Astrocyte of the spinal cord (primary cell): Measurements from ENCODE around the gene NOP9.

Experiments
- DNase-seq: peaks from one replicate; pipeline ENCODE4 v3.0.0; 2011; ENCODE audit warnings: low read depth, low spot score
- H3K4me3 ChIP-seq: 2 replicates; pipeline ENCODE4 v1.5.1; 2011; ENCODE audit warnings: low read depth, mild to moderate bottlenecking, low read length, moderate library complexity
- CTCF ChIP-seq: IDR thresholded peaks from 2 replicates; pipeline ENCODE4 v1.5.1; 2012; ENCODE audit warnings: low read depth, mild to moderate bottlenecking, low read length, inconsistent platforms
- in situ Hi-C: cut with HindIII; loops from 2 replicates; pipeline ENCODE4 v1.10.0; 2017; ENCODE audit warnings: low sequenced_read_pairs

The NOP9 gene

DNA sequence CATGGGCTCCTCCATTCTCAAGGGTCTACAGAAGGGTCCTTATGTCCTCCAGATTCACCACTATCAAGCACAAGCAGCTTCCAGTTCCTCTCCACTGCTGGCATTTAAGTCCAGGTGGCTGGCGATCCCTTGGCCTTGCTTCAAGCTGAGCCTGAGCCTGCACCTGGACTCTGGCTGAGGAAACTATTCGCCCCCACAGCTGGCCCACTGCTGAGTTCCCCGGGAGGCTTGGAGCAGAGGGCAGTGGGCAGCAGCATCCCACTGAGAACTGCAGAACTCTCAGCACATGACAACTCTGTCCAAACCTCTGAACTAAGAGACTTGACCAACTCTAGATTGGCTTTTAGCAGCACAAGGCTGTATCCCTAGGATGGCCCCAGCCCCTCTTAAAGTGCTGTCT lies 16.9 kb upstream of the NOP9 start:
- H3K4me3 ChIP-seq = no peak overlapping the region
- no peak for DNase-seq
- in situ Hi-C loops = no loop called here
- TF ChIP-seq CTCF = no peak

GRCh38 chr14:24283796-24284460 lies 15.7 kb upstream of the NOP9 start:
- DNase-seq = no peak
- no peak for TF ChIP-seq CTCF
- H3K4me3 ChIP-seq = no peak overlapping the region
- in situ Hi-C loops = no loop called here

DNA sequence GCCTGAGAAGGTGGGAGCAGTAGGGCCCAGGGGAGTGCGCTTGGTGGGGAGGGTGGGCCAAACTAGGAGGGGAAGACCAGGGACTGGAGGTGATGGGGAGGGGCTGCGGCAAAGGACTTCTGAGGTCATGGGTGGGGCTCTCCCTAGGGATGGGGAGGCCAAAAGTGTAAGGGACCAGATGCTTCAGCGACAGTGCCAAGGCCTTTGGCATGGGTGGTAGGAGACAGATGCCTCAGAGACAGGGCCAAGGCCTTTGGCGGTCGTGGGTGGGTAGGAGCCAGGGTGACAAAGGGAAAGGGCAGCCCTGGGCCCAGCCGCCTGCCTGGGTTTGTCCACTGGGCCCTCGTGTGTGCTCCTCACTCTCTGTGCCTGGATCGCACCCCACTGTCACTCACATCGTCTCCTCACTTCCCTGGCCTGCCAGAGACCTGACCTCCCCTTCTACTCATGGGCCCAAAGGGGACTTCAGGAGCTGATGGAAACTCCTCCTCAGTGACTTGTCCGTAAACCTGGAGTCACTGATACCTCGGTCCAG lies 15.1 kb upstream of the NOP9 start:
- TF ChIP-seq CTCF = no peak
- in situ Hi-C loops = no loop called here
- H3K4me3 ChIP-seq = no peak overlapping the region
- no peak for DNase-seq

- no peak for DNase-seq
- no peak for TF ChIP-seq CTCF
- in situ Hi-C loops = no loop called here
- no peak overlapping the region for H3K4me3 ChIP-seq
Measured at GRCh38 chr14:24285351-24285750, 14.3 kb upstream of the NOP9 start.

GRCh38 chr14:24286996-24287395 lies 12.7 kb upstream of the NOP9 start:
- no peak overlapping the region for H3K4me3 ChIP-seq
- in situ Hi-C loops = no loop called here
- DNase-seq = no peak
- no peak for TF ChIP-seq CTCF

DNA sequence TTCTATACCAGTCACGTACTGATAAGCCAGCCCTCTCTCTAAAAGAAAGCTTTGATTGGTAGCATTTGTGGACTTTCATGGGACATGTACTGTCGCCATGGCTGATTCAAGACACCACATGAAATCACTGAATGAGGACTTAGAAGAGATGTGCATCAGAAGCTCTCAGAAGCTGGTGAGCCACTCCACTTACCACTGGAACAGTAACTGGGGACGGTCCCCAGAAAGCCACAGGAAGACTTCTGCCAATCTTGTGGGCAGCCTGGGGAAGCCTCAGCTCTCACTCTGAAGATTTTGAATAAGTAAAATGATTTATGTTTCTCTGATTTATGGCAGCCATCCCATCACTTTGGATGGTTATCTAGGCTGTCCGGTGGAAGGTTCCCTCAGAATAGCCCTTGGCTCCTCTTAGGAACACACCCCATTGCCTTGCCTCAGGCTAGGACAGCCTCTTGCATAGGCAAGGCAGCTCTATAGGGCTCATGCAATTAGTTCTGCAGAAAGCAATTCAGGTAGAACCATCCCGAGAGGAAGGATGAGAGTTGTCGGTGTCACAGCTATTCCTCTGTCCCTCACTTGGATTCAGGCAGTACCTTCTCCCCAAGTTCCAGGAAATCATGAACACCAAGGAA lies 9.9 kb upstream of the NOP9 start:
- in situ Hi-C loops = no loop called here
- no peak for DNase-seq
- no peak overlapping the region for H3K4me3 ChIP-seq
- TF ChIP-seq CTCF = no peak
